ENCODE measurements around the gene CD58.

Gene CD58

DNA sequence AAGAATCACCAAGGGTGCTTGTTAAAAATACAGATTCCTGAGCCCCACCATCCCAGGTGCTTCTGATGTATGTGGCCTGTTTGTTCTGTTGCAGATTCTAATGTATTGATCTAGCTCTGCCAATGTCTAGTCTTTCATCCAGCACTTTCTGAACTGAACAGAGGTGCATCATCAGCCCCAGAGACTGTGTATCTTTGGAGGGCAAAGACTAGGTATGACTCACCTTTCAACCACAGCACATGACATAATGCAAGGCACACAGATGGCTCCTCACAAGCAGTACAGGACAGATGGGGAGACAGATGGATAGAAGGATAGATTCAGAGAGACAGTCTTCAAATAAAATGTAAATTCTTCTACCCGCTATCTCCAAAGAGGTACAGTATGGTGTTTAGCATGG is 32.3 kb downstream of the CD58 start:
- TF ChIP-seq, protein P1, sequence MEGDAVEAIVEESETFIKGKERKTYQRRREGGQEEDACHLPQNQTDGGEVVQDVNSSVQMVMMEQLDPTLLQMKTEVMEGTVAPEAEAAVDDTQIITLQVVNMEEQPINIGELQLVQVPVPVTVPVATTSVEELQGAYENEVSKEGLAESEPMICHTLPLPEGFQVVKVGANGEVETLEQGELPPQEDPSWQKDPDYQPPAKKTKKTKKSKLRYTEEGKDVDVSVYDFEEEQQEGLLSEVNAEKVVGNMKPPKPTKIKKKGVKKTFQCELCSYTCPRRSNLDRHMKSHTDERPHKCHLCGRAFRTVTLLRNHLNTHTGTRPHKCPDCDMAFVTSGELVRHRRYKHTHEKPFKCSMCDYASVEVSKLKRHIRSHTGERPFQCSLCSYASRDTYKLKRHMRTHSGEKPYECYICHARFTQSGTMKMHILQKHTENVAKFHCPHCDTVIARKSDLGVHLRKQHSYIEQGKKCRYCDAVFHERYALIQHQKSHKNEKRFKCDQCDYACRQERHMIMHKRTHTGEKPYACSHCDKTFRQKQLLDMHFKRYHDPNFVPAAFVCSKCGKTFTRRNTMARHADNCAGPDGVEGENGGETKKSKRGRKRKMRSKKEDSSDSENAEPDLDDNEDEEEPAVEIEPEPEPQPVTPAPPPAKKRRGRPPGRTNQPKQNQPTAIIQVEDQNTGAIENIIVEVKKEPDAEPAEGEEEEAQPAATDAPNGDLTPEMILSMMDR (IDR thresholded peaks at IDR 0.05; ENCODE audit: borderline replicate concordance, insufficient read depth, low read depth, low read length): no peak
- no peak overlapping the region for H3K4me3 ChIP-seq (ENCODE audit: low read depth, low read length)

DNA sequence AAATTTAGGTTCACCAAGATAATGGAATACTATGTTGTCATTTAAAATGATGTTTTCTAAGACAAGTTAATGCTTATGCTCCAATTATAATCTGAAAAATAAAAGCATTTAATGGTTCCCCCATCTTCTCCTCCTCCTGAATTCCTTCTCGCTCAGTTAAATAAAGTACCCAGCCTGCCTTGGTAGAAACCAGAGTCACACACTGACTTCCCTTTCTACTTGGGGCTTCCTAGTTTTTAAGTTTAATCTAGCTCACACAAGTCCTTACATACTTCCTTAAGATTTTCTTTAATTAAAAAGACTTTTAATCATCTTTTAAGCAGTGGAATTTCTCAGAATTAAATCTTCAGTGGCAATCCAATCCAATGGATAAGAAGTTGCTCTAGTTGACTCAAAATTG is 32.9 kb downstream of the CD58 start:
- no peak overlapping the region for H3K4me3 ChIP-seq (ENCODE audit: low read depth, low read length)
- TF ChIP-seq, protein P1 (IDR thresholded peaks at IDR 0.05; ENCODE audit: borderline replicate concordance, insufficient read depth, low read depth, low read length): no peak

DNA sequence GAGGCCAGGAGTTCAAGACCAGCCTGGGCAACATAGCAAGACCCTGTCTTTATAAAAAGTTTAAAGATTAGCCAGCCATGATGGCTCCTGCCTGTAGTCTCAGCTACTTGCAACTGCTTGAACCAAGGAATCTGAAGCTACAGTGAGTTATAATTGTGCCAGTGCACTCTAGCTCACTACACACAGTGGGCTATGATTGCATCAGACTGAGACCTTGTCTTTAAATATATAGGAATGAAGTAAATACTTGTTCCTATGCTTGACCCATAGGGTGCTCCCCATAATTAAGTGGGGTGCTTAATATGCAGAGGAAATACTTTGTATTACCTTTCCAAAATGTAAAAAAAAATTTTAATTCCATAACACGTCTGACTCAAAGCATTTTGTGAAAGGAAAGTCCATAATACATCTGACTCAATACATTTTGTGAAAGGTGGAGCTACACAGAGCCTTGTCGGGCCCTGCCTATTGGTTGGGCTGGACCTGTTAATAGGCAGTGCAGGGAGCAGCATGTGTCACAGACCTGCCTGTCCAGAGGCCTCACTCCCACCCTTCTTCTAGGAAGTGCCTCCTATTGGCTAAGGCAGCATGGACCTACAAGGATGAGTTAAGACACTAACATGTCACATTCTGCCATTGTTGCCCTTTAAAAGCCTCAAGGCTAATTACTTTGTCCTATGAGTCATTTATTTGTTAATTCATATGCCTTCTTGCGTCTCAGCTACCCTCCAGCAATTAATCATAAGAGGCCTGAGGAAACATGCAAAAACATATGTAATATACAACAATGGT is 33.6 kb downstream of the CD58 start:
- TF ChIP-seq, protein P1 (IDR thresholded peaks at IDR 0.05; ENCODE audit: borderline replicate concordance, insufficient read depth, low read depth, low read length): no peak

DNA sequence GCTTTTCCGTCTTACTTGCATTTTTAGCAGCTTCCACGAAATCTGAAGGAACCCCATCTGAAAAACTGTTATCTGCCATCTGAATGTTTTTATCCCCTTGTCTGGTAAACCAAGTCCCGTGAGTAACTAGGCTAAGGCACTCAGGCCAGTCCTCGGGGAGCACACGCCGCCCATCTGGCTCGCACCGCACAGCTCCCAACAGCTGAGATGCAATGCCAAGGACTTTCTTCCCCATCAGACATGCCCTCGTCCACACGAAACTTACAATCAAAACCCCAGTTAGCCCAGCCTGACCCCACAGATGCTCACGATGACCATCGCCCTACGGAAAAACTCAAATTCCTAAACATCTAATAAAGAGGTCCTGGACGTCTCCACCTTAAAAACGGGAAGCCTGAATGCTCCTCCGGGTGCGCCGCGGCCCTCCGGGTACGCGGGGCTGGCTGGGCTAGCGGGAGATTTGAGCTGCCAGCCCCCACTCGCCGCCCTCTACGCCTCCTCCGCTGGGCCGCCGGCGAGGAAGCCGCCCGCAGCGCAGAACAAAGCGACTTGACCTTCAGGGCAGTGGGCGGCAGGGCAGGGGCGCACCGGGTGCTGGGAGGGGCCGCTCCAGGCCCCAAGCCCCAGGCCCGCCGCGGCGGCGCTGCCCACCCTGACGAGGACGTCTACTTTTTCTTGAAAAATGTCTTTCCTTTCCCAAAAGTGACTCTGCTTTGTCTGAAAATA is 36.6 kb downstream of the CD58 start:
- TF ChIP-seq, protein P1 (IDR thresholded peaks at IDR 0.05; ENCODE audit: borderline replicate concordance, insufficient read depth, low read depth, low read length): no peak
- H3K4me3 ChIP-seq (ENCODE audit: low read depth, low read length): no peak overlapping the region

More for the DNA sequence above, 33.6 kb downstream of the CD58 start:
- no peak overlapping the region for H3K4me3 ChIP-seq (ENCODE audit: low read depth, low read length)

DNA sequence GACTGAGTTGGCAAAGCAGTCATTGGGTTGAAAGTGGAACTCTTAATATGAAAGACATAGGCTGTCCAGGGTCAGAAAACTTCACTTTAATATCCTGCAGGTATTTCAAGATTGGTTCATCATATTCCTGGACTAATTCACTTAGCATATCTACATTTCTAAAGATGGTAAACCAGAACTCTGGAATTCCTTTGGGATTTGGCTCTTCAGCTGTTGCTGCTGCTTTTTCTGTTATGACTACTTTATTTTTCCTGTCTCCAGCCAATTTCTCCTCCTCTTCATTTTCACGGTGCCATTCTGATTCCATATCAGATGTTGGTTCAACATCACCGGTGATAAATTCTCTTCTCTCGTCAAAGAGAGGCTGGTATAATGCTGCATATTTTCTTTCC is 37.4 kb downstream of the CD58 start:
- no peak overlapping the region for H3K4me3 ChIP-seq (ENCODE audit: low read depth, low read length)
- TF ChIP-seq, protein P1 (IDR thresholded peaks at IDR 0.05; ENCODE audit: borderline replicate concordance, insufficient read depth, low read depth, low read length): no peak

DNA sequence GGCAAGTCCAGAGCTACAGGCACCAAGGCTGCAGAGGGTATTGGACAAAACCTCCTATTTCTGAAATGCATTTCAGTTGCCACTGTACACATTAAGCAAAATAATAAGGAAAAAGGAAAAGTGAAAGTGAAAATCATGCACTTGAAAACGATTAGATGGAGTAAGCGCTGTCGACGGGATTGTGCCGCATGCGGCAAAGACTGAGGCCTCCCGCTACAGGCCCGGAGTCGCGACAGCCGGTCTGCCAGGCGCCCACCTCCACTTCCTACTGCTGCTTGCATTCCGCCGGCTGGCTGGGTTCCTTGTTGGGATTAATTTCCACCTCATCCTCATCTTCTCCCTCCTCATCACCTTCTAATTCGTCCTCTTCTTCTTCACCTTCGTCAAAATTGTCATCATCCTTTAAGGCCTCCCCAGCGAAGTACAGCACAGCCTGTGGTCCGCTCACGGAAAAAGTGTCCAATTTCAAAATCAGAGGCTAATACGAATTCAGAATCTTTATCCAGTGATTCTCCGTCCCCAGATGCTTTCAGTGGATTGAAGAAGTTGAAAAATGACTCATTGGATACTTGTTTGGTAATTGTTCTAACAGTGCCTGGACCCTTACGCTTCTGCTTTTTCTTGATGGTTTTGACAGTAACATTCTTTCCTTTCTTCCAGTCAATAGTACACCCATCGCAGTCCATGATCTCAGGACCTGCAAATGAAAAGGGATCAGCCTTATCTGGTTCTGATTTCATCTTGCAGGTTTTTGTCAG is 38.0 kb downstream of the CD58 start:
- TF ChIP-seq, protein P1 (IDR thresholded peaks at IDR 0.05; ENCODE audit: borderline replicate concordance, insufficient read depth, low read depth, low read length): no peak
- H3K4me3 ChIP-seq (ENCODE audit: low read depth, low read length): no peak overlapping the region

Measured in GM12875 (cell line).